Caki2 (cell line): ENCODE results near the gene UPK3BL2. TPM values are rescaled to one million over a fixed set of nuclear protein-coding genes. Genes with fewer than 3 reads are reported as not detected.
"Not testable (repeated sequence)": the region's sequence is repeated elsewhere in the genome, so short reads cannot be mapped to it uniquely, and the experiment has no call there.

Experiments used
- DNase-seq: peaks from one replicate; pipeline ENCODE4 v3.0.0-alpha.2; 2015; ENCODE audit warnings: low read depth
- in situ Hi-C: cut with HindIII; loops from 2 replicates; pipeline ENCODE4 v1.10.0; 2016; ENCODE audit warnings: low sequenced_read_pairs, low pct_unique_long_range_greater_than_20kb, mixed read lengths
- total RNA-seq: library from RNA; depleted of rRNA; stranded (reverse); fragments of >200 nt; shearing (Covaris generic); gene quantifications from 2 replicates; pipeline ENCODE4 v1.2.3, GENCODE V29; 2014; ENCODE audit warnings: low replicate concordance; rRNA removed

UPK3BL2 gene
- total RNA-seq, result 27.6 TPM in 1 of 2 replicates, not detected in the other

- in situ Hi-C loops, DNase-seq: not testable (repeated sequence)
Measured at GRCh38 chr7:102543596-102543995, at the start of gene UPK3BL2. TSS of gene UPK3BL2 (minus strand) at chr7:102543696. CDS start at chr7:102543636, 60 bp downstream.

GRCh38 chr7:102592477-102593019 is 49.1 kb upstream of the UPK3BL2 start:
- in situ Hi-C loops, DNase-seq: not testable (repeated sequence)

- in situ Hi-C loops, result not testable (repeated sequence)
Measured at GRCh38 chr7:102589857-102590256, 46.4 kb upstream of the UPK3BL2 start.

GRCh38 chr7:102583495-102583894 is 40.0 kb upstream of the UPK3BL2 start:
- DNase-seq, in situ Hi-C loops: not testable (repeated sequence)

More at GRCh38 chr7:102589857-102590256, 46.4 kb upstream of the UPK3BL2 start:
- DNase-seq, result not testable (repeated sequence)

GRCh38 chr7:102581722-102582121 is 38.2 kb upstream of the UPK3BL2 start:
- DNase-seq, in situ Hi-C loops: not testable (repeated sequence)

- DNase-seq, in situ Hi-C loops: not testable (repeated sequence)
Measured at GRCh38 chr7:102578486-102578885, 35.0 kb upstream of the UPK3BL2 start.

- in situ Hi-C loops, DNase-seq: not testable (repeated sequence)
Measured at GRCh38 chr7:102577315-102578240, 34.1 kb upstream of the UPK3BL2 start.

GRCh38 chr7:102576363-102576762 is 32.9 kb upstream of the UPK3BL2 start:
- DNase-seq, in situ Hi-C loops: not testable (repeated sequence)

GRCh38 chr7:102574607-102575006 is 31.1 kb upstream of the UPK3BL2 start:
- in situ Hi-C loops, DNase-seq: not testable (repeated sequence)

- in situ Hi-C loops, result not testable (repeated sequence)
- DNase-seq, result peak; percentile 79
Measured at GRCh38 chr7:102572261-102573239, 29.1 kb upstream of the UPK3BL2 start, which contains the start of gene POLR2J3. TSS of gene POLR2J3 (minus strand) at chr7:102572583. CDS start at chr7:102572521, 62 bp downstream.

- DNase-seq, in situ Hi-C loops: not testable (repeated sequence)
Measured at GRCh38 chr7:102568620-102569019, 25.1 kb upstream of the UPK3BL2 start.

GRCh38 chr7:102550808-102551422 is 7.4 kb upstream of the UPK3BL2 start, which contains the start of gene SPDYE2:
TSS of gene SPDYE2 (plus strand) at chr7:102551226. CDS start at chr7:102553256, 2,030 bp downstream.
- in situ Hi-C loops, result not testable (repeated sequence)

GRCh38 chr7:102546353-102546752 is 2.9 kb upstream of the UPK3BL2 start:
- DNase-seq, in situ Hi-C loops: not testable (repeated sequence)

More at GRCh38 chr7:102550808-102551422, 7.4 kb upstream of the UPK3BL2 start, which contains the start of gene SPDYE2:
- not testable (repeated sequence) for DNase-seq

GRCh38 chr7:102545288-102545687 is 1.8 kb upstream of the UPK3BL2 start:
- in situ Hi-C loops, result not testable (repeated sequence)

GRCh38 chr7:102544372-102544771 is 876 bp upstream of the UPK3BL2 start:
- in situ Hi-C loops, DNase-seq: not testable (repeated sequence)

More at GRCh38 chr7:102545288-102545687, 1.8 kb upstream of the UPK3BL2 start:
- not testable (repeated sequence) for DNase-seq

GRCh38 chr7:102542771-102543170 is 725 bp downstream of the UPK3BL2 start:
- DNase-seq, in situ Hi-C loops: not testable (repeated sequence)

GRCh38 chr7:102542083-102542482 is 1.4 kb downstream of the UPK3BL2 start:
- in situ Hi-C loops, result not testable (repeated sequence)

More at GRCh38 chr7:102542083-102542482, 1.4 kb downstream of the UPK3BL2 start:
- DNase-seq, result not testable (repeated sequence)
